Glomerular endothelial cell (primary cell): ENCODE results near the gene TADA1. TPM values are rescaled to one million over a fixed set of nuclear protein-coding genes. Genes with fewer than 3 reads are reported as not detected.

Experiments used
- DNase-seq: peaks from one replicate; pipeline ENCODE4 v3.0.0-alpha.2; 2011; ENCODE audit warnings: low read depth, low spot score; ENCODE audit errors: extremely low read depth
- total RNA-seq: library from RNA; depleted of rRNA; stranded (reverse); fragments of >200 nt; gene quantifications from 2 replicates; pipeline ENCODE4 v1.2.3, GENCODE V29; 2015

TADA1 gene, protein sequence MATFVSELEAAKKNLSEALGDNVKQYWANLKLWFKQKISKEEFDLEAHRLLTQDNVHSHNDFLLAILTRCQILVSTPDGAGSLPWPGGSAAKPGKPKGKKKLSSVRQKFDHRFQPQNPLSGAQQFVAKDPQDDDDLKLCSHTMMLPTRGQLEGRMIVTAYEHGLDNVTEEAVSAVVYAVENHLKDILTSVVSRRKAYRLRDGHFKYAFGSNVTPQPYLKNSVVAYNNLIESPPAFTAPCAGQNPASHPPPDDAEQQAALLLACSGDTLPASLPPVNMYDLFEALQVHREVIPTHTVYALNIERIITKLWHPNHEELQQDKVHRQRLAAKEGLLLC
- total RNA-seq: 7.3 and 8.6 TPM in 2 replicates

DNA sequence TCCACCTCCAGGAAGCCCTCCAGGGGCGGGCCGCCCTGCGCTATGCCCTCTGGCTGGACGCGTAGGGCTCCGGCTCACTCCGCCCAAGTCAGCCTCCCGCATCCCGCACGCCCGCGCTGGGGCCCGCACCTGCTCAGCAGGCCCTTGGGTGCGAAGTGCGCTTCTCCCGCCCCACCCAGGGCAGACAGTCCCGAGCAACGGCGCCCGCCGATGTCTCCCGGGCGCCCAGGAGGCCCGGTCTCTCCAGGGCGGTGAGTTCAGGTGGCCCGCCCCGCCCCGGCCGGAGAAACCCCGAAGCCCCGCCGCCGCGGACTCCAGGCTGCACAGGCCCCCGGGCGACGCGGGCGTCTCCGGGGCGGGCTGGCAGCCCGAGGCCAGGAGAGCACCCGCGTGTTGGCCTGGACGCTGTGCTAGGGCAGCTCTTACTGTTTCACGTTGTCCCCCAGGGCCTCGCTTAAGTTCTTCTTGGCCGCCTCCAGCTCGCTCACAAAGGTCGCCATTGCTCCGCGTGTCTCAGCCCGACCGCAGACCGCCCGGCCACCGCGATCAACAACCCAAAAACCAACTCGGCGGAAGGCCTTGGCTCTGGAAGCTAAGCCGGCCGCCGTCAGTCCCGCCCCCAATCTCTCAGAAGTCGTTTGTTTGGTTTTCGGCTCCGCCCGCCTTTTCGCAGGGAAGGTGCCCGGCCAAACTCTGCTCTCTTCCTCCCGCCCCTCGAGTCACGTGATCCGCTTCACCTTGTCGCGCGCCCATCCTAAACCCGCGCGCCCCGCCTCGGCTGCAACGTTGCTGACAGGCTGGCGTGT, at the start of gene TADA1:
TADA1 (minus strand) TSS at position 531 of the 806 bp plus-strand sequence; CDS start at position 500, 31 bp downstream.
- peak; percentile 83 for DNase-seq

DNA sequence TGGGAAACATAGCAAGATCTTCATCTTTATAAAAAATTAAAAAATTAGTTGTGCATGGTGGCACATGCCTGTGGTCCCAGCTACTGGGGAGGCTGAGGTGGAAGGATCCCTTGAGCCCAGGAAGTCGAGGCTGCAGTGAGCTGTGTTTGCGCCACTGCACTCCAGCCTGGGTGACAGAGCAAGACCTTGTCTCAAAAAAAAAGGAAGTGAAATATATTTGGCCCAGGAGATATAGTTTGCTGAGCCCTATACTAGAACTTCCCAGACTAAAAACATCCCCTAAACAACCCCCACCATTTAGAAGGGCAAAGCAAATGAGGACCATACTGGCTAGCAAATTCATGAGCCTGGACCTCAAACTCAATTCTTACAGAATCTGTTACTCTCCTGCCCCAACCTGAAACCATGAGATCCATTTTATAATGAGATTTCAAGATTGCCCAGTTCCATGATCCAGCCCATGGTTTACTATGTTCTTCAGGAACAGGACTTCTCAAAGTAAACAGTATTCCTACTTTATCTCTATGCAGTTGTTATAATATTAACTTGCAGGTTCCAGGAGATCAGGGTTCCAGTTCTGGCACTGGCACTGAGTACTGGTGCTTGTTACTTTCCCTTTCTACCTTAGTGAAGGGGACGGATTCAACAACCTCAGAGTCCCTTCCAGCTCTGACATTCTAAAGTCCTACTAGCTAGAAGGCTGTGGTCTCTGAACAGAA, 48.9 kb upstream of the TADA1 start:
- no peak for DNase-seq

DNA sequence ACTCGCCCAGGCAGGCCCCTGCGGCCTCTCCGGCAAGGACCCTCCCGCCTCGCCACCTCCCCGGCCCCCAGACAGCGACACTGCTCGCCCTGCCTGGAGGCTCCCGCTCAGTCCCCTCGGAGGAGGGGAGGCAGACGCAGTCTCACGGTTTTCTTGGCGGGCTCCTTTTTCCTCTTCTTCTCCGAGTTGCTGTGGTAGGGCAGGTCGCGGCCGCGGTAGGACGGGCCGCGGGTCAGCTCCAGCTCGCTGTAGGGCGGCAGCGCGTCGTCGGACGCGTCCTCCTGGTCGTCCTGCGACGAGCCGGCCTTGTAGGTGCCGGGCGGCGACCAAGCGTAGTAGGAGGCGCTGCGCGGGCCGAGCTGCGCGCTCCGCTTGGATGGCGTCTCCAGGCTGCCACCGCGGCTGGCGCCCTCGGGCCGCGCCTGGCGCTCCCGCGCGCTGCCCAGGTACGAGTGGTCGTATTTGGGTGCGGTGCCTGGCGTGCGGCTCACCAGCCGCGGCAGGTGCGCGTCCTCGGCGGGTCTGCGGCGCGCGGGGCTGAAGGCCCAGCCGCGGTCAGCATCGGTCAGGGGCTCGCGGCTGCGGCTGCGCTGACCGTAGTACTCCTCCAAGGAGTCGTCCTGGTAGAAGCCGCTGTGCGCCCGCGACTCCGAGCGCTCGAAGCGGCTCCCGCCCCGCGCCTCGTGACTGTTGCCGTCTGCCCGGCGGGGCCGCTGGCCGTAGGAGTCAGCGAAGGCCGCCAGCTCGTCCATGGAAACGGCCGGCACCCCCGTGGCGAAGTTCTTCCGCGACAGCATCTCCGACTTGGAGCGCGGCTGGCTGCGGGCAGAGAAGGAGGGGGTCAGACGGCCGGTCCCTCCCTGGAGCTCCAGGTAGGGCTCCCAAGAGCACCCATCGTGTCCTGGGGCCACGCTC, 44.8 kb upstream of the TADA1 start:
- no peak for DNase-seq

DNA sequence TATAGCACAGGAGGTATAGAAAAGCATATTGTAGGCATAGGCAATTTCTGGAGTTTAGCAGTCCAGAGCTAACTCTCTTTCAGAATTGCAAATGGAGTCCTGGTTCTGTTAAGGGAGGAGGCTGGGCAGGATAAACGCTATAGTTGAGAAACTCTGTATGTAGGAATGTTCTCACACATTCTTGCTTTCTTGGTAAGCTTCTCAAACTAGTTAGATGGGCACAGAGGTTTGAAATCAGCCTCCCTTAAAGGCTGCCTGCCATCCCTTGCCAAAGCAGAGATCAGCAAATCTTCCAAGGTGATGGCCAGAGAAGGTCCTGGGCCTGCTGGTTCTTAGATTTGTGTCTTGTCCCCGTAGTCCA, 42.9 kb upstream of the TADA1 start:
- no peak for DNase-seq

DNA sequence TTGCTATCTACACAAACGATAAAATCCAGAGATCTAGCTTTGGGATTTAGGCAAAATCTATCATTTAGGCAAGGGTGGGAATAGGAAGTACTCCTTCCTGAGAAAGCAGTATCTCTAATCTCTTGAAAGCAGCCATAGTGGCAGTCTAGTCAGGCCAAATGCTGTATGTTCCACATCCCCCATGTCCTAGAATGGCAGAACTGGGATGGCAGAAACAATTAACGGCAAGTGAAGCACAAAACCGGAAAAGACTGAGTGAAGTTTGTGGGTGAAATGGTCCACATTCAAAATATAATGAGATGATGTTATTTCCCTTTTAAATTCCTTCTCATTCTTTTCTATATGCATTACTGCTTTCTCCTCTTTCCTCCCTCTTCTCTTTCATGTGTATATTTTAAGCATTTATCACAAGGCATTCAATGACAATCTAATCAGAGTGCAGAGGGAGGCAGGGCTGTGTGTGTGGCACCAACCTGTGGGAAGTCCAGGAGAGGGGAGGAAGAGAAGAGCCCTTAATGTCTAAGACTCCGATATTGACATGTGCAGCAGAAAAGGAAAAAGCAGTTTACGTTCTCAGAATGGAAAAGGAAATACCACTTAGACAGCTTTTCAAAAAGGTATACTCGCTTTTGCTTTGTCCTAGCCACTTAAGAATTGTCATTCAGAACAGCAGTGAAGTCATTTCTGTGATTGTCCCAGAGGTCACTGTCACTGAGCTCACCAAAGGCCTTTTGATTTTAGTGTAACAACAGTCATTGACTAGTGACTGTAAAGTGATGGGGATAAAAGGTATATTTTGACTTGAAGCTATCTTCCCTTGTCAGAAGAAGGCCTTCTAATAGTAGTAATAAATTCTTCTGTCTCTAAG, 42.3 kb upstream of the TADA1 start:
- no peak for DNase-seq

DNA sequence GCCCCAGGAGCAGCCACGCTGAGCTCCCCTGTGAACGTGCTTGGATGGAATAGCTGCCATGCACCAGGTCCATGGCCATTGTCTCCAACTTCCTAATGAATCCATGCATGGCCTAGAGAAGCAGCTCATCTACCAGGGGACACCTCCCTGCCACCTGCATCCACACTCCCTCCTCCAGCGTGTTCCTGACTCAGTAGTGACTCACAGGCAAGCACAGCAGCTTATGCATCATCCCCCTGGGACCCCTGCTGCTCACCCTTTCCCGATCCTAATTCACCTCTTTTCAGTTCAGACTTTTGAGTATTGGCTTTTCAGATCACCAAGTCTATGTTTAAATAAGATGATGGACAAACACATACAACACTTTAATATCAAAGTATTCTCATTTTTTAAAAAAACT, 39.9 kb upstream of the TADA1 start:
- no peak for DNase-seq

DNA sequence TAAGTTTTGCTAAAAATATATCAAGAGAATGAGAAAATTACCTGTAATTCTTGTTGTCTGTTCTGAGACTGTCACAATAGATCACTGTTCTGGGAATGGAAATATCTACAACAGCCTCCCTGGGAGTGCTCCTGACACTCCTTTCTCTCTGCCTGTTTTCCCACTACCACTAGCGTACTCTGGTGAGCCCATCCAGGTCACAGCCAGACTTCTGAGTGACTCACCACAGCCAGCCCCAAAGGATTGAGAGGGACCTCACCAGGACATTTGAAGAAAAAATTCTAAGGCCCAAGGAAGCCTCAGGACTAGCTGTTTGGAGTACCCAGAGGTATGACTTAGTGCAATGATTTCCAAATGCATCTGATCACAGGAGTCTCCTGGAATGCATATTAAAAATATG, 39.0 kb upstream of the TADA1 start:
- no peak for DNase-seq

DNA sequence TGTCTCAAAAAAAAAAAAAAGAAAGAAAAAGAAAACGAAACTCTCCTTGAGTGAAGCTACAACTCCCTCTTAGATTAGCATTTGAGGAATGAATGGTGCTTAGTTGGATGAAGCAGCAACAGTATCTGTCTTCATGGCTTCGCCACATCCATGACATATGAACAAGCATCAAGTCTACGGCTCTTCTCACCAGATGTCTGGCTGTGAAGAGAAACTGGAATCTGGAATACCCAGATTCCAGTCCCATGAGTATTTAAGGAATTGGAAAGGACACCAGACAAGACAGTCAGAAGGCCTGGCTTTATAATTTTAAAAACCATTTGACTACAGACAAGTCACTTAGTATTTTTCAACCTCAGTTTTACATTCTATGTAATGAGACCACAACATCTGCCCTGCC, 38.0 kb upstream of the TADA1 start:
- no peak for DNase-seq

DNA sequence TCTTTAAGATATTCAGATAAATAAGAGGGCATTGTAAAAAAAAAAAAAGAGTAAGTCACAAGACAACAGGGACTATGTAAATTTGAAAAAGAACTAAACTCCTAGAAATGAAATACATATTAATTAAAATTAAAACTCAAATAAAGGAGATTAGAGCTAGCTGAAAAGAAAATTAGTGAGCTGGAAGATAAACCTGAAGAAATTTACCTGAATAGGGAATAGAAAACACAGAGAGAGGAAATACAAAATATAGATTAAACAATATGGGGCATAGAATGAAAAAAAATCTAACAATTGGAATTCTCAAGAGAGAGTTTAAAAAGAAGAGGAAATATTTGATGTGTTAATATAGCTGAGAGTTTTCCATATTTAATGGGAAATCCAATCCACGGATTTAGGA, 35.6 kb upstream of the TADA1 start:
- DNase-seq: no peak

DNA sequence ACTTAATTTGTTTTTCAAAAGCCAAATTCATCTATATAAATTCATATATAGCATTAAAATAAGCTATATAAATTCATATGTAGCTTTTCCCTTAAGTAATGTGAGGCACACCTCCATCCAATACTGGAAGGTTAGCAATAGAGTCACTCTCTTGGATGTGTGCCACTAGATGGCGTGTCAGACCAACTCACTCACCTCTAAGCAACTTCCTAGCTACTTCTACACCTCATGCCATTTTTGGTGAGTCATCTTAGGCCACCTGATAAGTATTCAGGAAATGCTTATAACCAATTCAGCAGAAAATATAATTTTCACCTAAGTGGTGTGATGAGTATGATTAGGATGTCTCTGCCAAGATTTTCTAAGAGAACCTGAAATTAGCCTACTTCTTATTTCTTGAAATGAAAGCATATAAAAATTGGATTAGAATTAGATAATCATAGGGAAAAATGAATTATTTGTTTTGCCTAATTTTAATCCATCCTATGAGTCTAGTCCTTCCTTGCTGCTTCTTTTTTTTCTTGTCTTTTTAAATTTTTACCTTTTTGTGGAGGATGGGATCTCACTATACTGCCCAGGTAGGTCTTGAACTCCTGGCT, 34.4 kb upstream of the TADA1 start:
- peak; percentile 77 for DNase-seq

DNA sequence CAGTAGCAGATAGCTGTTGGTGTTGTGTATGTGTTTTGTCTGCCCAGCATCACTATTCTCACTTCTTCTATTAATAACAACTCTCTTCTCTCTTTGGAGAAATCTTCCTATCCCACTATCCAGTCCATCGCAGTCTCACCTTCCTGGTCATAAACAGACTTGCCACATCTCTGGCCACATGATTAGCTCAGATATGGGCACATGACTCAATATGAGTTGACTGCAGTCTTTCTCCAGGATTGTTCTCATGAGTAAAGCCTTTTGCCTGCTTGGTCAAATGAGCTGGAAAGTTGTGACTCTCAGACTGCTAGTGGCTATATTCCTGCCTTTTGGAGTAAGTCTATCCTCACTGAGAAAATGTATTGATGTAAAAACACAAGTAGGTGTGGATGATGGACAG, 32.9 kb upstream of the TADA1 start:
- DNase-seq: no peak

DNA sequence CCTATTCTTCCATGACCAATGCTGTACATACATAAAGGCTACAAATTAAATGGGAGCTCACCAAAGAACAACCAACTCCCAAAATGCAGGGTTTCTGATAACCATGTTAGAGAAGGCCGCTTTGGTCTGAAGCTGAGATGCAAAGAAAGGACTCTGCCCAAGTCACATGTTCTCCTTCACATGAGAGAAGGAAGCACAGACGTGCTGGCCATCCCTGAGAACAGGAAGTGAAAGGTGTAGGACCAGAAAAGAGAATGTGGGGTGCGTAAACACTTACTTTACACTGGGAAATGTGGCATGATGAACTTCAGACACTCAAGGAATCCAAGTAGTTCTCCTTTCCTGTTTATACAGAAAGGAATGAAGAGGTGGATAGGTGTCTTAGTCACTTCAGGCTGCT, 31.7 kb upstream of the TADA1 start:
- no peak for DNase-seq

DNA sequence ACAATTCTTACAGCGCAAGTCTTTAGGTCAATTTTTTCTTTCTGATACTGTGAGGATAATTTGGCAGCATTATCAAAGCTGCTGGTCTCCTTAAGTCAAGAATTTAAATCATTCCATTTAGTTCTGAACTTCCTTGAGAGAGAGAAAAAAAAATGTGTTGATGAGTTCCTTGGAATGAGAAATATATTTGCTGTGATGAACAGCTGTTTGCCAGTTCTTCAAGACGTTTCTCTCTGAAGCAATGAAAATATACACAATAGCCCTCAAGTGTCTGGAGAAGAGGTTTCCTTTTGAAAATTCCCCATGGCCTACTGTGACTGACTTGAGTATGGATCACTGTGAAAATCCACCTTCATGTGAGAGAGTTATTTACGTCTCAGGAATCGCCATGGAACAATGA, 31.0 kb upstream of the TADA1 start:
- DNase-seq: no peak

DNA sequence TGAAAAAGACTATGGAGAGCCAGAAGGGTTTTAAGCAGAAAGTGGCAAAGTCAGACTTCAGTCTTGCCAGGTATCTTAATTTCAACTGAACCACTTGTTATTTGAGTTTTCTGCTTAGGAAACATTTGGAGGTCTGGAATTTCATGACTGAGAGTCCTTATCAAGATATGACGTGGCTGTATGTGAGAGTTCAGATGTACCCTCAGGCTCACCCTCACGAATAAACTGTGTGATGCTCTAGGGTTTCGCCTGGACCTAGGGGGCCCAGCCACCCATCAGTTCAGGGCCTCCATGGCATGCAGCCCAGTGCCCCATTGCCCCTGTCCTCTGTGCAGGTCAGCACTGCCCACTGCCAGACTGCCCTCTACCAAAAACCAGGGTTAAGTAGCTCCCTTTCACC, 30.6 kb upstream of the TADA1 start:
- DNase-seq: no peak

DNA sequence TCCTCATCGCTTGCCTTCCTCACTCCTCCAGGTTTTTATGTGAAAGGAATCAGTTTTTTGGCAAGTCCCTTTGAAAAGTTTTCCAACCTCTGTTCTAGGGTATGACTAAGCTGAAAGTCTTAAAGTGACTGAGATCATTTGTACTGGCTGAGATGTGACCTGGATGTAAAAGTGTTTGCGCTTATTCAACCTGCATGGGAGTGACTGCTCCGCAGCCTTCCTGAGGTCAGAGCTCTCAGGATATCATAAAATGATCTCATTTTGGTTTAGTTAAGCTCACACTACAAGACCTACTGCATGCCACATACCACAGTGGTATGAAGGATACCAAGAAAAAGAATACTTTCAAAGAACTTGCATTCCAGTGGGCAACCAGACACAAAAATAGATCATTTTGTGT, 29.8 kb upstream of the TADA1 start:
- DNase-seq: no peak

DNA sequence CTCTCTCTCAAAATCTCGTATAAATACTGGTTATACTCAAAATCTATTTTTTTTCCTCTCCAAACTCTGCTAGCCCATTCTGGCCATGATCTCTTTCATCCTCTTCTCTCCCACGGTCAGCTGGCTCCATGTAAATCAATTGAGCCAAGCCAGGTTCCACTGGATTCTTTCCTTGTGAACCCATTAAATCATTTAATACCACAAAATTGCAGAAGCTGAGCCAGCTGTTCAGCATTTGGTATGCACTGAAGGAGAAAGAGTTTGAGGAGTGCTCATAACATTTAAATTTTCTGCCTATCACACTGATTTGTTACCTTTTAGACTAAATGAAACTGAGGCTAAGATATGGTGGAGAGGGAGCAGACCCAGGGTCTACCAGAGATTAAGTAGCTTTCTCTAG, 29.1 kb upstream of the TADA1 start:
- no peak for DNase-seq

DNA sequence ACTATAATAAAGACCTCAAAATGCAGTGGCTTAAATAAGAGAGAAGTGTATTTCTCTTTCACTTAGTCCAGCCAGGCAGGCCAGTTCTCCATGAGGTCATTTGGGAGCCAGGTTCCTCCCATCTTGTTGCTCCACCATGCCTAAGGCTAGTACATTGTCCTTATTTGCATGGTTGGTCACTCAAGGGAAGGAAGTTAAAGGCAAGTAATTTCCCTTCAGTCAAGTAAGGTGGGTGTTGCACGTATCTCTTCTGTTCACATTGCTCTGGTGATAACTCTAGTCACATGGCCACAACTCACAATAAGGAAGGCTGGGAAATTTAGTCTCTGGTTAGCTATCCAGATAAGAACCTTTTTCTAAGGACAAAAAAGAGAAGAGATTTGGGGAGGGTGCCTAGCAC, 27.2 kb upstream of the TADA1 start:
- no peak for DNase-seq

DNA sequence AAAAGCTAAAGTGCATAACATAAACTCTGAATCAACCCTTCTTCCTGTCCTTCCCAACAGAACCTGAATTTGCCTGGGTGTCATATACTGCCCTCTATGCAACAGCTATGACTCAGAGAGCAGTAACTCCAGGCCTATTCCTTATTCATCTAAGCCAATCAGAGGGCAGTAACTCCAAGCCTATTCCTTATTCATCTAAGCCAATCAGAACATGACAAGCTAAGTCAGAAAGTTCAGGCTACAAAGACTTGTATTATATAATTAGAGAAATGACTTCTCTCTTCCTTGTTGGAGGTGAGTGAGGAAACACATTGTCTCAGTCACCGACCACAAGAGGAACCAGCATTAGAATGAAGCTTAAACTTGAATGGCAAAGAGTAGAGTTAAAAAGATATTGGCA, 26.2 kb upstream of the TADA1 start:
- DNase-seq: no peak

DNA sequence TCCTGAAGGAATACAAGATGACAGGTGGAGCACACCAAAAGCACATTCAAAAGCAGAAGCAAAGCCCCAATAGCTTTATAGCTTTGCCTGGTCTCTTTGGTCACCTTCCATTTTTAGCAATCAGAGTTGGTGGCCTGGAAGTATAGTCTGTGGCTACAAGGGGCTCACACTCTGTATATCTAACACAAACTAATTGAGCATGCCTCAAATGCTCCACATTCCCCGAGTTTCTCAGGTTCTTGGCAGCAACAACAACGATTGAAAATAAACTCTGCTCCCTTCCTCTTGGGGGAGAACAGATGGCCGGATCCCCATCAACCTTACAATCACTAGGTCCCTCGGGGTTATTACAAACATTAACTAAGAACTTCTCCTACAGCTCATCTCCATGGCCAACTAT, 24.9 kb upstream of the TADA1 start:
- DNase-seq: no peak
